Suppressor macrophage treated with lipopolysaccharide for 1 hour (primary cell): ENCODE results near the gene PSMA2.
"Not testable (repeated sequence)": the region's sequence is repeated elsewhere in the genome, so short reads cannot be mapped to it uniquely, and the experiment has no call there.

ENCODE experiments used
- DNase-seq, 3 donors: peaks; one replicate each; pipeline ENCODE4 v3.0.0-alpha.2; 2020 to 2022

Gene PSMA2

DNA sequence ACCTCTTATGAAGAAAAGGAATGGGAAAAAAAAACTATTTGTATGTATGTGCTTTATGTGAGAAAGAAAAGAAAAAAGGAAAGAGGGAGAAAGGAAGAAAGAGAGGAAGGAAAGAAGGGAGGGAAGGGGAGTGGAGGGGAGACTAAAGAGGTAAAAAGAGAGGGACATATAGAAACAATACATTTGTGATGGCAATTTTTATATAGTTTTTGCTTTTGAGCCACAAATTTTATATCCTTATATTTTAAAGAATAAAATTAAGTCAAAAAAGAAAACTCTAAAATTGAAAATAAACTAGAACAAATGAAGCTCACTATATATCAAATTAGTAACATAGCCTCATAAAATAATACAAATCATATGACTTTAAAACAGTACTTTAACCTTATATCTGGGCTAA, 31.1 kb downstream of the PSMA2 start:
- no peak for DNase-seq

DNA sequence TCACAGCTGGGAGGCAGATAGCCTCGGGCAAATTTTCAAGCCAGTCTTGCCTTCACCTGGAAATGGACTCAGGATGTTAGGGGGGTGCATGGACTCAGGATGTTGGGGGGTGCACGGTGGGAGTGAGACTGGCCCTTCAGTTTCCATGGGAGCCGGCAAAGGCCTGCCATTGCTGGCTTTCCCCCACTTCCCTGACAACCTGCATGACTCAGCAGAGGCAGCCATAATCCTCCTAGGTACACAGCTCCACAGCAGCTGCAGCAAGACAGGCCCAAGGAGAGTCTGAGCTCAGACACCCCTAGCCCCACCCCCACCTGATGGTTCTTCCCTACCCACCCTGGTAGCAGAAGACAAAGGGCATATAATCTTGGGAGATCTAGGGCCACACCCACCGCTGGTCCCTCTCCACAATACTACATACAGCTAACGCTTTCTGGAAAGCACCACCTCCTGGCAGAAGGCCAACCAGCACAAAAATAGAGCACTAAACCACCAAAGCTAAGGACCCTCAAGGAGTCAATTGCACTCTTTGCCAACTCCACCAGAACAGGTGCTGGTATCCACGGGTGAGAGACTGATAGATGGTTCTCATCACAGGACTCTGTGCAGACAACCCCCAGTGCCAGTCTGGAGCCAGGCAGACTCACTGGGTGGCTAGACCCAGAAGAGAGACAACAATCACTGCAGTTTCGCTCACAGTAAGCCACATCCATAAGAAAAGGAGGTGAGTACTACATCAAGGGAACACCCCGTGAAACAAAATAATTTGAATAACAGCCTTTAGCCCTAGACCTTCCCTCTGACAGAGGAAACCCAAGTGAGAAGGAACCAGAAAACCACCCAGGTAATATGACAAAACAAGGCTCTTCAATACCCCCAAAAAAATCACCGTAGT, 38.4 kb downstream of the PSMA2 start:
- no peak for DNase-seq

DNA sequence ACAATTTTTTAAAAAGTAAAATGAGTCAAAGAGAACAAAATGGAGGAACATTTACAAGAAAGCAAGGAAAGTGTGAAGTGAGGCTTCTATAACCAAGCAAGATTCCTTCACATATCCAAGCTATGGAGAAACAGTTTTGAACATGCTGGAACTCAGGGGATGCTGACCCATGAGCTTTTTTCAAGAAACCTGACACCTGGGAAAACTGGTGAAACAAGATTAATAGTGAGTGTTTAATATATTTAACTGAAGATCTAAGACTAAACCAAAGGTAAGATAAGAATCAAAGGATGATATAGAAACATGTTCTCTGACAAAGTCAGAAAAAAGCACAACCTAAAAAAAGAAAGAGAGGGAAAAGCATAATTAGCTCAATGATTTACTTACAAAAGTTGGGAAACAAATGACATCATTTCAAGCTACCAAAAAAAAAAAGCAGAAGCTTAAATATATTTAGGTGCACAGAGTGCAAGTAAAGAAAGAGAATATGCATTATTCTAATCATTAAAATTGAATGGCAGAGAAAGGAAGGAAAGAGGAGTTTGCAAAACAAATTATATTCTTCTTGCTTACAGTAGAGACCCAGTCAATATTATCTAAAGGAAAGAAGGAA, 45.0 kb downstream of the PSMA2 start:
- DNase-seq: peak; percentile 11 to 68 (median 50)

DNA sequence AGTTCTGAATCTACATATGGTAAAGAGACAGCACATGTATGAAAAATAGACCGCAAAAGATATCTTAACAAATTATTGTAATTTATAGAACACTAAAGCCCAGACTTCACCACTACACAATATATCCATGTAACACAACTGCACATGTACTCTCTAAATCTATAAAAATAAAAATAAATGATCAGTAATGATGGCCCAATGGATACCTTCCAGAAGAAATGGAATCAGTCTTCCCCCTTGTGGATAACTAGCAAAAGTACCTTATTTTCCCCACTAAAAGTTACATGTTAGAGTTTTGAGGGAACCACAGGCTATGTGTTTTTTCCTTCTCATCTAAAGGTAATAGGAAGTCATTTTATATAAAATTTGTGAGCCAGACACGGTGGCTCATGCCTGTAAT, 45.8 kb downstream of the PSMA2 start:
- peak; percentile 27 to 60 (median 58) for DNase-seq

DNA sequence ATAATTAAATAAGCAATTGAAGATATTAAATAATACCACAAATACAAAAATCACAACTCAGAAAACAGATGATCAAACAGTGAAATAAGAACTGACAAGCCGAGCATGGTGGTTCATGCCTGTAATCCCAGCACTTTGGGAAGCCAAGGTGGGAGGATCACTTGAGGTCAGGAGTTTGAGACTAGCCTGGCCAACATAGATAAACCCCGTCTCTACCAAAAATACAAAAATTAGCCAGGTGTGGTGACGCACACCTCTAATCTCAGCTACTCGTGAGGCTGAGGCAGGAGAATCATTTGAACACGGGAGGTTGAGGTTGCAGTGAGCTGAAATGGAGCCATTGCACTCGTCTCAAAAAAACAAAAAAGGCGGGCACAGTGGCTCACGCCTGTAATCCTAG, 46.8 kb downstream of the PSMA2 start:
- not testable (repeated sequence) for DNase-seq

DNA sequence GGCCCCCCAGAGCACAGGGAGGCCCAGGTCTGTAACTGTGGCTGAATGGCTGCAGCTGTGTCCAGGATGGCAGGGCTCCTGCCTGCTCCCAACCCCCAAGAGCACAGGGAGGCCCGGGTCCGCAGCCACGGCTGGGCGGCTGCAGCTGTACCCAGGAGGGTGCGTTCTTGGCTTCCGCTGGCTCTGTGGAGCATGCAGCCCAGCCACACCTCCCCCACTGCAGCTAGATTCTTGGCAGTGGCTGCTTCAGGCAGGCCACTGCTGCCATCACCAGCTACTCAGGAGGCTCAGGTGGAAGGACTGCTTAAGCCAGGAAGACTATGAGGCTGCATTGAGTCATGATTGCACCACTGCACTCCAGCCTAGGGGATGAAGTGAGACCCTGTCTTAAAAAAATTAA, 48.0 kb downstream of the PSMA2 start:
- no peak for DNase-seq

DNA sequence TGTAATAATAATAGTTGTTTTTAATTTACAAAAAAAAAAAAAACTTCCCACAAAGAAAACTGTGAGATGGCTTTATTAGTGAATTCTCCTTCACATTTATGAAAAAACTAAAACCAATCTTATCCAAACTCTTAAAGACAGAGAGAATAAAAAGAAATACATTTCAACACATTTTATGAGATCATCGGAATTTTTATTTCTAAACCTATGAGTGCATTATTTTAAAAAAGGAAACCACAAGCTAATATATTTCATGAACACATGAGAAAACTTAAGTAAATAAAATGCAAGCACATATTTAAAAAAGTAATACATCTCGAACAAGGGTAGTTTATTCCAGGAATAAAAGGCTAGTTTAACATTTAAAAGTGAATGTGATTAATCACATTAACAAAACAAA, 51.6 kb downstream of the PSMA2 start:
- peak; percentile 6 to 75 (median 66) for DNase-seq

DNA sequence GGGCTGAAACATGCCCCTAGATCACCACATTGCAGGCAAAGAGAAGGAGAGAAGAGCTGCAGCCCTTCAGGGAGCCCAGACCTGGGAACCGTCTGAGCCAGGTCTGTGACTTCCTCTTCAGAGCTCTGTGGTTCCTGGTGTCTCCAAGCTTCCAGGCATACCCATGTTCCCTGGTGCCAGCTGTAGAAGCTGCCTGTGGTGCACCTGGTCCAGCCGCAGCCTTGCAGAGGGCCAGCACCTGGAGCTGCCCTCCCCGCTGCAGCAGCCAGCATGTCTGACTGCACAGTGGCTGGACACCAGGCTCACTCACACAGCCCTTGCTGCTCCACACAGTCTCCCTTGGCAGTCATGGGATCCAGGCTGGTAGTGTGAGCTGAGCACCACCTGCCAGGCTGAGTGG, 53.7 kb downstream of the PSMA2 start:
- DNase-seq: no peak

DNA sequence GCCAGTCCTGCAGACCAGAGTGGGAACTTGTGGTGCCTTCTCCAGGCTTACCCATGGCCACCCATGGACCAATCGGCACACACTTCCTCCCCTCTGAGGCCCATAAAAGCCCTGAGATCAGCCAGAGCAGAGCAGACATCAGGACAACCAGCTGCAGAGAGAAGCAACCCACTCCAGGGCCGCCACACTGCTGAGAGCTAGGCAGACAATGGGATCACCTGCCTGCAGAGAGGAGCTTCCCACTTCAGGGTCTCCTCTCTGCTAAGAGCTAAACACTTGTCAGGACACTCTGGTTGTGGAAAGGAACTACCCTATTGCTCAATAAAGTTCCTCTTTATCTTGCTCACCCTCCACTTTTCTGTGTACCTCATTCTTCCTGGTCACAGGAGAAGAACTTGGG, 54.1 kb downstream of the PSMA2 start:
- peak; percentile 46 to 54 (median 51) for DNase-seq

DNA sequence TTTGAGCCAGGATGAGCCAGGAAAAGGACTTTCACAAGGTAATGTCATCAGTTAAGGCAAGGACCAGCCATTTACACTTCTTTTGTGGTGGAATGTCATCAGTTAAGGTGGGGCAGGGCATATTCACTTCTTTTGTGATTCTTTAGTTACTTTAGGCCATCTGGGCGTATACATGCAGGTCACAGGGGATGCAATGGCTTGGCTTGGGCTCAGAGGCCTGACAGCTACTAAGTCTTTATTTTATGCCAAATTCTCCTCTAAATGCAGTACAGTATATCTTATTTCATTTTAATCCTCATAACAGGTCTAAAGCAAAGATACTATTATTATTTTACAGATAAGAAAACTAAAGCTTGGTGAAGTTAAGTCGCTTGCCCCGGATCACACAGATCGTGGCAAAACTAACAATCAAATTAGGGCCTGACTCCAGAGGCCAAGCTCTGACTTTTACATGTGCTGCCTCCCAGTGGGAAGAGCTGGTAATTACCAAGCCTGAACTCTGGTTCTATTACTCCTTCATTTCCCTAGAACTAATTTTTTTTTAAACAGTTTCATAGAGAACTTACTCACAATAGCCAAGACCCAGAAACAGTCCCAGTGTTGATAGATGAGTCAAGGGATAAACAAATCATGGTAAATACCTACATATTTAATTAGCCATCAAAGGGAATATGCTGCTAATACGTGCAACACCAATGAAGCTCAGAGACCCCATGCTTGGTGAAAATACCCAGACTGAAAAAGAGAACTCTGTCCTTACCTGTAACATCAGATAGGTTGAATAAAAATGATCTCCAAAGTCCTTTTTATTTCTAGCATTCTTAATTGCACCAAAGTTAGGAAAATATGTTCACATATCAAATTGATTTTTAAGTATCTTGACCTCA, 55.5 kb downstream of the PSMA2 start:
- peak; percentile 67 to 76 (median 74) for DNase-seq

DNA sequence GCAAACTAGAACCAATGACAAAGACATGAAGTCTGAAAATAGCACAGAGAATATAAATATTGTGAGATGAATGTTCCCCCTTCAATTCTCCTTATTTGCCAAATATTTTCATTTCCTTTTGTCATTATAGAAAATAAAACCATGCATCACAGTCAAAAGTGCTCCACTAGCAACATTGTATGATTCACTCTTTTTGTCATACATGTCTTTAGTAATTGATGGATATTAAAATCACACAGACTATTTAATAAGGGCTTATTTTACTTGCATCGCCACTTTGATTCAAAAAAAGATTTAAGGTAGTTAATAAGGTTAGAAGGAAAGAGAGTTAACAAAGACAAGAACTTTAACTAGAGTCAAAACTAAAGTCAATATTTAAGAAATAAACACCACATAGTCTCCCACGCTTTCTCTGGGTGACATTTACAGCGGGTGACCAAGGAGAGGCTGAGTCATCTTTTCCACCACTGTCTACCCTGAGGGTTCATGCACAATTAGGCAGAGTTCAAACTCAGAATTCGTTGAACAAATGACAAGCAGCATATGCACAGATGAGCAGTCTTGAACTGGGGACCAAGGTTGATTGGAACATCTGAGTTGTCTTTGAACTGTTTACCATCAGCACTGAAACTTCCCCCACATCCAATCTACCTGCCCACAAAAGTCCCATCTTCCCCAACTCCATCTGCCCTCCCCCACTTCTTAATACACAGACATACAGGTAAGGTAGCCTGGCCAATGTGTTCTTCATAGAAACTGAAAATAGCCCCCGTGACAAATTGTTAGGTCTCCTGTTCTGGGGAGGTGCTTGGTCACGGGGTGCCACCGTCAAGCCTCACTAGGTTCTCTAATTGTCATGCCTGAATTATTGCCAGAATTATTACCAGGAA, 62.6 kb downstream of the PSMA2 start:
- DNase-seq: peak; percentile 27 to 43 (median 31)

DNA sequence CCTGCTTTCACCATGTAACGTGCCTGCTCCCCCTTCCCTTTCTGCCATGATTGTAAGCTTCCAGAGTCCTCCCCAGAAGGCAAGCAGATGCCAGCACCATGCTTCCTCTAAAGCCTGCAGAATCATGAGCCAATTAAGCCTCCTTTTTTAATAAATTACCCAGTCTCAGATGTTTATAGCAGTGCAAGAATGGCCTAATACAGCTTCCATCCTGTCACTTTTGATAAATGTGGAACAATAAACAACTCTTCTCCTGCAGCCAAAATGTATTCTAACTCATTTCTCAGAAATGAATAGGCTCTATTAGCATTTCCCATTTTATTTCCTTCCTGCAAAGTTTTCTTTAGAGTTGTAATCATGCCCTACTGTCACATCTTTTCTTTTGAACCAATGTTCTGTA, 63.5 kb downstream of the PSMA2 start:
- no peak for DNase-seq
